Activated naive CD8-positive, alpha-beta T cell (primary cell): ENCODE data around the gene SNRNP35.
"Not testable (repeated sequence)": the region's sequence is repeated elsewhere in the genome, so short reads cannot be mapped to it uniquely, and the experiment has no call there.

Experiments used
- H3K27ac Mint-ChIP-seq: one replicate; pipeline ENCODE4 v1.8.0; 2021; ENCODE audit warnings: mixed read lengths
- H3K27me3 Mint-ChIP-seq: one replicate; pipeline ENCODE4 v1.8.0; 2021; ENCODE audit warnings: mixed read lengths
- H3K36me3 Mint-ChIP-seq: one replicate; pipeline ENCODE4 v1.8.0; 2021; ENCODE audit warnings: mixed read lengths
- H3K4me1 Mint-ChIP-seq: one replicate; pipeline ENCODE4 v1.8.0; 2021; ENCODE audit warnings: low read depth, mixed read lengths
- H3K4me3 Mint-ChIP-seq: one replicate; pipeline ENCODE4 v1.8.0; 2021; ENCODE audit warnings: mild to moderate bottlenecking, mixed read lengths
- H3K9me3 Mint-ChIP-seq: one replicate; pipeline ENCODE4 v1.8.0; 2021; ENCODE audit warnings: low read depth, mixed read lengths

SNRNP35 gene

GRCh38 chr12:123492339-123493039 lies 34.5 kb downstream of the SNRNP35 start:
- H3K27ac Mint-ChIP-seq, H3K36me3 Mint-ChIP-seq, H3K9me3 Mint-ChIP-seq, H3K27me3 Mint-ChIP-seq, H3K4me1 Mint-ChIP-seq, H3K4me3 Mint-ChIP-seq: not testable (repeated sequence)

GRCh38 chr12:123494124-123494851 lies 36.3 kb downstream of the SNRNP35 start:
- no peak overlapping the region for H3K27ac Mint-ChIP-seq

DNA sequence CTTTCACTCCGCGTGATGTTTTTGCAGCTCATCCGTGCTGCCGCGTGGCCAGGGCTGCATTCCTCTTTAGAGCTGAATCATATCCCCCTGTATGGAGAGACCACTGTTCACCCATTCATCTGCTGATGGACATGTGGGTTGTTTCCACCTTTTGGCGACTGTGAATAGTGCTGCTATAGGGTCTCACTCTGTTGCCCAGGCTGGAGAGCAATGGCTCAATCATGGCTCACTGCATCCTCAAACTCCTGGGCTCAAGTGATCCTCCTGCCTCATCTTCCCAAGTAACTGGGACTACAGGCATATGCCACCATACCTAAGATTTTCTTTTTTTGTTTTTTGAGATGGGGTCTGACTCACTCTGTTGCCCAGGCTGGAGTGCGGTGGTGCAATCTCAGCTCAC lies 39.1 kb downstream of the SNRNP35 start:
- Mint-ChIP-seq H3K9me3 (no peaks in the 10 kb centered on the region), H3K36me3 (peaks cover 3% of the 10 kb centered on the region), H3K4me1 (no peaks in the 10 kb centered on the region), H3K4me3 (no peak overlapping the region), H3K27me3 (no peaks in the 10 kb centered on the region), H3K27ac (no peak overlapping the region)

More at GRCh38 chr12:123494124-123494851, 36.3 kb downstream of the SNRNP35 start:
- Mint-ChIP-seq H3K4me1 (no peaks in the 10 kb centered on the region), H3K36me3 (peaks cover 3% of the 10 kb centered on the region), H3K27me3 (no peaks in the 10 kb centered on the region), H3K9me3 (no peaks in the 10 kb centered on the region), H3K4me3 (no peak overlapping the region)

- Mint-ChIP-seq H3K36me3 (peaks cover 3% of the 10 kb centered on the region), H3K4me1 (no peaks in the 10 kb centered on the region), H3K27me3 (no peaks in the 10 kb centered on the region)
Measured at GRCh38 chr12:123498126-123498825, 40.3 kb downstream of the SNRNP35 start.

DNA sequence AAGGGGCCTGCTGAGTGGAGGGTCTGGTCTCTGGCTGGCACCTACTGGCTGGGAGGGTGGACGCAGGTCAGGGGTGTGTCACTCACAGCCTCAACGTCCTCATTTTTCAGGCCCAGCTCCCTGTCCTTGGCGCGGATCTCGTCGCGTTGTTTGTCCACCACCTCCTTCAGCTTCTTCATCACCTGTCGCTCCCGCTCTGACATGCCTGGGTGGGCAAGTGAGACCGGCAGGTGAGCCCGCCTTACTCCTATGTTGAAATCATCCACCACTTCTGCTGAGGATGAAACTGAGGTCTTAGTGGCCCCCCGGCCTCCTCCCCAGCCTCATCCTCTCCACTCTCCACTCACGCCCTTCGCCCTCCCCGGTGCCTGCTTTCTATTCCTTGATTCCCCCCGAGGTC lies 41.4 kb downstream of the SNRNP35 start:
- Mint-ChIP-seq H3K9me3 (no peaks in the 10 kb centered on the region), H3K36me3 (peaks cover 3% of the 10 kb centered on the region), H3K4me3 (no peak overlapping the region), H3K27me3 (no peaks in the 10 kb centered on the region), H3K4me1 (no peaks in the 10 kb centered on the region), H3K27ac (no peak overlapping the region)

More at GRCh38 chr12:123498126-123498825, 40.3 kb downstream of the SNRNP35 start:
- Mint-ChIP-seq H3K9me3 (no peaks in the 10 kb centered on the region), H3K27ac (no peak overlapping the region), H3K4me3 (no peak overlapping the region)

GRCh38 chr12:123502163-123502704 lies 44.3 kb downstream of the SNRNP35 start:
- Mint-ChIP-seq H3K9me3 (no peaks in the 10 kb centered on the region), H3K4me3 (no peak overlapping the region), H3K27ac (no peak overlapping the region), H3K36me3 (peaks cover 3% of the 10 kb centered on the region), H3K27me3 (no peaks in the 10 kb centered on the region), H3K4me1 (no peaks in the 10 kb centered on the region)

GRCh38 chr12:123506059-123506842 lies 48.3 kb downstream of the SNRNP35 start:
- Mint-ChIP-seq H3K36me3 (no peaks in the 10 kb centered on the region), H3K9me3 (no peaks in the 10 kb centered on the region), H3K27me3 (no peaks in the 10 kb centered on the region), H3K4me3 (no peak overlapping the region), H3K4me1 (peaks cover 1% of the 10 kb centered on the region), H3K27ac (no peak overlapping the region)

GRCh38 chr12:123506843-123507236 lies 48.9 kb downstream of the SNRNP35 start:
- H3K9me3 Mint-ChIP-seq: no peaks in the 10 kb centered on the region
- H3K36me3 Mint-ChIP-seq: no peaks in the 10 kb centered on the region
- no peaks in the 10 kb centered on the region for H3K27me3 Mint-ChIP-seq
- no peak overlapping the region for H3K27ac Mint-ChIP-seq
- no peak overlapping the region for H3K4me3 Mint-ChIP-seq
- H3K4me1 Mint-ChIP-seq: peaks cover 1% of the 10 kb centered on the region

DNA sequence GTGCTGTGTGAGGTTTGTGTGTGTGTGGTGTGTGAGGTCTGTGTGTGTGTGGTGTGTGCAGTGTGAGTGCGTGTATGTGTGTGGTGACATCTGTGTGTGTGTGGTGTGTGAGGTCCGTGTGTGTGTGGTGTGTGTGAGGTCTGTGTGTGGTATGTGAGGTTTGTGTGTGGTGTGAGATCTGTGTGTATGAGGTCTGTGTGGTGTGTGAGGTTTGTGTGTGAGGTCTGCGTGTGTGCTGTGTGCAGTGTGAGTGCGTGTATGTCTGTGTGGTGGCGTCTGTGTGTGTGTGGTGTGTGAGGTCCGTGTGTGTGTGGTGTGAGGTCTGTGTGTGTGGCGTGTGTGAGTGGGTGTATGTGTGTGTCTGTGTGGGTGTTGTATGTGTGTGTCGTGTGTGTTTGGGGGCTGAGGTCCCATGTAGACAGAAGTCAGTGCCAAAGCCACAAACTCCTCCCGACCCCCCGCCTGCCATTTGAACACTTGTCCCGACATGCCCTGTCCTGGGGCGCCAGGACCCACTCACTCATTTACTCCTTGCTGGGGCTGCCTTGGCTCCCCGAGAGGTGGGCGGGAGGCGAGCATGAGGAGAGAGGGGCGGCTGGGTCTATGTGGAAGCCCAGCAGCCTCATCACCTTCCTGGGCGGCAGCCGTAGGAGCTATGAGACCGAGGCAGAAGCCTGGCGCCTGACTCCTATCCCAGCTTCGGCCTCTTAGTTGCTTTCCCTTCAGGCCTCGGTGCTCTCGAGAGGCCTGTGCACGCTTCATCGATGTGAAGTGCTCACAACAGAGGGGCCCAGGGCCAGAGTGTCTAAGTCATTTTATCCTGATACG lies 55.1 kb downstream of the SNRNP35 start:
- H3K9me3 Mint-ChIP-seq: no peaks in the 10 kb centered on the region

GRCh38 chr12:123513805-123514204 lies 55.9 kb downstream of the SNRNP35 start:
- Mint-ChIP-seq H3K36me3 (peaks cover 5% of the 10 kb centered on the region), H3K9me3 (no peaks in the 10 kb centered on the region), H3K4me3 (no peak overlapping the region), H3K27me3 (no peaks in the 10 kb centered on the region), H3K27ac (no peak overlapping the region), H3K4me1 (peaks cover 1% of the 10 kb centered on the region)

More for the DNA sequence above, 55.1 kb downstream of the SNRNP35 start:
- Mint-ChIP-seq H3K4me3 (no peak overlapping the region), H3K4me1 (peaks cover 1% of the 10 kb centered on the region), H3K27me3 (no peaks in the 10 kb centered on the region), H3K27ac (no peak overlapping the region), H3K36me3 (peaks cover 5% of the 10 kb centered on the region)

DNA sequence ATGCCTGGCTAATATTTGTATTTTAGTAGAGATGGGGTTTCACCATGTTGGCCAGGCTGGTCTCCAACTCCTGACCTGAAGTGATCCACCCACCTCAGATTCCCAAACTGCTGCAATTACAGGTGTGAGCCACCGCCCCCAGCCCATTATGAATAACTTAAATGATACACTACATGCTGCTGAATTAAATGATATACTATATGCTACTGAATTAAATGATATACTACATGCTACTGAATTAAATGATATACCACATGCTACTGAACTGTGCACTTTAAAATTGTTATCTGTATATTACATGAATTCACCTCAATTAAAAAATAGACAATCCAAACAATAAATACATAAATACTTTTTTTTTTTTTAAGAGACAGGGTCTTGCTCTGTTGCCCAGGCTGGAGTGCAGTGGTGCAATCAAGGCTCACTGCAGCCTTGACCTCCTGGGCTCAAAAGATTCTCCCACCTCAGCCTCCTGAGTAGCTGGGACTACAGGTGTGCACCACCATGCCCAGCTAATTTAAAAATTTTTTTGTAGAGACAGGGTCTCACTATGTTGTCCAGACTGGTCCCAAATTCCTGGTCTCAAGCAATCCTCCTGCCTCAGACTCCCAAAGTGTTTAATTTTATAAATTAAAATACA lies 56.8 kb downstream of the SNRNP35 start:
- not testable (repeated sequence) for H3K27ac Mint-ChIP-seq, H3K36me3 Mint-ChIP-seq, H3K4me3 Mint-ChIP-seq, H3K4me1 Mint-ChIP-seq, H3K9me3 Mint-ChIP-seq, H3K27me3 Mint-ChIP-seq

DNA sequence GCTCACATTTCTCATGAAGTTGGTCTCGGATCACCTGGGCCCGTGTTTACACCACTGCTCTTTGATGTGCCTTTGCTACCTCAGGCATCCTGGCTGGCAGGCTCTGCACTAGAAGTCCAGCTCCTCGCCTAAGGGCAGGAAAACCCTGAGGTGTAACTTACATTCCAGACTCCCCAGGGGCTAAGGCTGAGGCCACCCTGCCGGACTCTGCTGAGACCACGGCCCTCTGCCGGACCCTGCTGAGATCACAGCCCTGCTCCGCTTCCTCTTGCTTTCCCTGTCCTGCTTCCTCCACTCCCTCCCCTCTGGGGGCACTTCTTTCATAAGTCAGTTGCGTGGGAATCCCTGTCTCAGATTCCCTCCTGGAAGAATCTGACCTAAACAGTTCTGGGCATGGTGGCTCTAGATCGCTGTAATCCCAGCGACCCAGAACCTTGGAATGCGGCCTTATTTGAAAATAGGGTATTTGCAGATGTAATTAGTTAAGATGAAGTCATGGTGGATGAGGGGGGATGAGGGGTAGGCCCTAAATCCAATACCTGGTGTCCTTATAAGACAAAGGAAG lies 58.4 kb downstream of the SNRNP35 start:
- Mint-ChIP-seq H3K4me1 (no peaks in the 10 kb centered on the region), H3K36me3 (peaks cover 8% of the 10 kb centered on the region), H3K9me3 (no peaks in the 10 kb centered on the region), H3K27me3 (no peaks in the 10 kb centered on the region), H3K27ac (no peak overlapping the region), H3K4me3 (no peak overlapping the region)
